MM.1S (cell line): ENCODE results near the gene RPTOR.

ENCODE experiments used
- DNase-seq: peaks from one replicate; pipeline ENCODE4 v3.0.0-alpha.2; 2015
- H2AFZ ChIP-seq: fragments of 300-600 bp; sonication (generic); 2 replicates; pipeline ENCODE4 v1.6.0; 2016; ENCODE audit warnings: antibody characterized with exemption, low read length
- H3F3A ChIP-seq: fragments of 300-600 bp; sonication (generic); 2 replicates; pipeline ENCODE4 v1.6.1; 2016; ENCODE audit warnings: mild to moderate bottlenecking, antibody characterized with exemption, low read length, moderate library complexity, mixed read lengths; ENCODE audit not compliant: insufficient read depth
- H3K27ac ChIP-seq: fragments of 300-600 bp; sonication (generic); 2 replicates; pipeline ENCODE4 v1.5.1; 2016; ENCODE audit warnings: mild to moderate bottlenecking, low read length
- H3K27me3 ChIP-seq: fragments of 300-600 bp; sonication (generic); replicated peaks from 2 replicates; pipeline ENCODE4 v1.6.0; 2016; ENCODE audit warnings: low read length; ENCODE audit not compliant: insufficient read depth
- H3K36me3 ChIP-seq: fragments of 300-600 bp; sonication (generic); replicated peaks from 2 replicates; pipeline ENCODE4 v1.6.1; 2016; ENCODE audit warnings: mild to moderate bottlenecking, low read length, mixed read lengths; ENCODE audit not compliant: insufficient read depth
- H3K4me1 ChIP-seq: fragments of 300-600 bp; sonication (generic); 2 replicates; pipeline ENCODE4 v1.6.1; 2016; ENCODE audit warnings: low read length, mixed read lengths
- H3K4me2 ChIP-seq: fragments of 300-600 bp; sonication (generic); 2 replicates; pipeline ENCODE4 v1.6.0; 2016; ENCODE audit warnings: low read depth, low read length
- H3K4me3 ChIP-seq: fragments of 300-600 bp; sonication (generic); 2 replicates; pipeline ENCODE4 v1.5.1; 2016; ENCODE audit warnings: low read length, mixed read lengths
- H3K79me2 ChIP-seq: fragments of 300-600 bp; sonication (generic); 2 replicates; pipeline ENCODE4 v1.6.1; 2016; ENCODE audit warnings: mixed run types, low read length, mixed read lengths
- H3K9ac ChIP-seq: fragments of 300-600 bp; sonication (generic); 2 replicates; pipeline ENCODE4 v1.6.1; 2016; ENCODE audit warnings: low read length, mixed read lengths
- H3K9me2 ChIP-seq: fragments of 300-600 bp; sonication (generic); replicated peaks from 2 replicates; pipeline ENCODE4 v1.6.1; 2016; ENCODE audit warnings: mild to moderate bottlenecking, low read length, mixed read lengths; ENCODE audit not compliant: insufficient read depth
- H3K9me3 ChIP-seq: fragments of 300-600 bp; sonication (generic); replicated peaks from 2 replicates; pipeline ENCODE4 v1.6.1; 2016; ENCODE audit warnings: mild to moderate bottlenecking, low read length, mixed read lengths; ENCODE audit not compliant: insufficient read depth
- H4K20me1 ChIP-seq: fragments of 300-600 bp; sonication (generic); 2 replicates; pipeline ENCODE4 v1.6.1; 2016; ENCODE audit warnings: mild to moderate bottlenecking, low read length, moderate library complexity, mixed read lengths; ENCODE audit not compliant: insufficient read depth
- CTCF ChIP-seq: fragments of 300-600 bp; sonication (generic); IDR thresholded peaks from 2 replicates; pipeline ENCODE4 v1.5.1; 2016; ENCODE audit warnings: antibody characterized with exemption, low read length, mixed read lengths
- EZH2 ChIP-seq: fragments of 300-600 bp; sonication (generic); optimal IDR thresholded peaks from 2 replicates; pipeline ENCODE3; 2017; ENCODE audit warnings: low read depth, mild to moderate bottlenecking, antibody characterized with exemption, low read length, mixed read lengths
- EZH2phosphoT487 ChIP-seq: fragments of 300-600 bp; sonication (generic); IDR thresholded peaks from 2 replicates; pipeline ENCODE4 v1.6.1; 2018; ENCODE audit warnings: antibody characterized with exemption, low read length

RPTOR gene

GRCh38 chr17:80945736-80946135, 401.1 kb downstream of the RPTOR start:
- H3K9me3 ChIP-seq = no peaks in the 10 kb centered on the region
- no peaks in the 10 kb centered on the region for H4K20me1 ChIP-seq
- no peaks in the 10 kb centered on the region for H3K4me1 ChIP-seq
- no peaks in the 10 kb centered on the region for H3K79me2 ChIP-seq
- no peak overlapping the region for H3K4me2 ChIP-seq
- H3F3A ChIP-seq = no peaks in the 10 kb centered on the region
- H3K4me3 ChIP-seq = no peak overlapping the region
- no peak overlapping the region for H2AFZ ChIP-seq
- no peak overlapping the region for H3K27ac ChIP-seq
- no peak for DNase-seq
- no peaks in the 10 kb centered on the region for H3K36me3 ChIP-seq
- TF ChIP-seq CTCF = no peak
- no peak for TF ChIP-seq EZH2
- TF ChIP-seq EZH2phosphoT487 = no peak
- H3K9me2 ChIP-seq = no peaks in the 10 kb centered on the region
- no peaks in the 10 kb centered on the region for H3K27me3 ChIP-seq
- no peak overlapping the region for H3K9ac ChIP-seq

- no peaks in the 10 kb centered on the region for H3F3A ChIP-seq
- H4K20me1 ChIP-seq = no peaks in the 10 kb centered on the region
- H3K9me2 ChIP-seq = no peaks in the 10 kb centered on the region
- no peak for DNase-seq
- H3K4me1 ChIP-seq = no peaks in the 10 kb centered on the region
- H3K36me3 ChIP-seq = no peaks in the 10 kb centered on the region
- no peaks in the 10 kb centered on the region for H3K79me2 ChIP-seq
- no peak overlapping the region for H3K4me3 ChIP-seq
- no peak for TF ChIP-seq EZH2
- no peak for TF ChIP-seq CTCF
- no peak for TF ChIP-seq EZH2phosphoT487
- H3K9ac ChIP-seq = no peak overlapping the region
- no peak overlapping the region for H2AFZ ChIP-seq
- H3K4me2 ChIP-seq = no peak overlapping the region
- no peaks in the 10 kb centered on the region for H3K27me3 ChIP-seq
- no peaks in the 10 kb centered on the region for H3K9me3 ChIP-seq
- no peak overlapping the region for H3K27ac ChIP-seq
Measured at GRCh38 chr17:80946449-80946848, 401.8 kb downstream of the RPTOR start.

- H3K79me2 ChIP-seq = no peaks in the 10 kb centered on the region
- no peak overlapping the region for H3K4me3 ChIP-seq
- no peaks in the 10 kb centered on the region for H3K27me3 ChIP-seq
- H3F3A ChIP-seq = no peaks in the 10 kb centered on the region
- no peaks in the 10 kb centered on the region for H3K9me3 ChIP-seq
- H3K4me1 ChIP-seq = no peaks in the 10 kb centered on the region
- DNase-seq = no peak
- no peaks in the 10 kb centered on the region for H3K36me3 ChIP-seq
- TF ChIP-seq EZH2 = no peak
- no peak for TF ChIP-seq CTCF
- no peak for TF ChIP-seq EZH2phosphoT487
- H3K27ac ChIP-seq = no peak overlapping the region
- H3K9me2 ChIP-seq = no peaks in the 10 kb centered on the region
- H3K9ac ChIP-seq = no peak overlapping the region
- no peak overlapping the region for H2AFZ ChIP-seq
- no peaks in the 10 kb centered on the region for H4K20me1 ChIP-seq
- H3K4me2 ChIP-seq = no peak overlapping the region
Measured at GRCh38 chr17:80947200-80947940, 402.7 kb downstream of the RPTOR start.
